CD14-positive monocyte (primary cell): ENCODE data around the gene ZNF160. TPM values are rescaled to one million over a fixed set of nuclear protein-coding genes. Genes with fewer than 3 reads are reported as not detected.
"Not testable (repeated sequence)": the region's sequence is repeated elsewhere in the genome, so short reads cannot be mapped to it uniquely, and the experiment has no call there.

ENCODE experiments used
- DNase-seq, 3 donors: peaks; one replicate each; pipeline ENCODE4 v3.0.0-alpha.2; 2011 to 2022
- H2AFZ ChIP-seq: 2 replicates; pipeline ENCODE4 v1.6.0; 2012; ENCODE audit warnings: mild to moderate bottlenecking, low read depth, low read length, inconsistent platforms; ENCODE audit not compliant: insufficient read depth, poor library complexity, severe bottlenecking
- H3K27ac ChIP-seq, 2 donors: 1 replicate in 1 of 2; 2 replicates in 1 of 2; pipeline ENCODE4 v1.5.1; 2012 to 2013; ENCODE audit warnings: low read length in 2 of 2, control low read depth in 1 of 2, inconsistent platforms in 1 of 2, low read depth in 1 of 2, mild to moderate bottlenecking in 1 of 2
- H3K27me3 ChIP-seq, 2 donors: one replicate each; pipeline versions ENCODE4 v1.6.0 to v1.6.1; 2011 to 2013; ENCODE audit warnings: low read length in 2 of 2; ENCODE audit not compliant: control insufficient read depth in 2 of 2, insufficient read depth in 2 of 2
- H3K36me3 ChIP-seq, 2 donors: replicated peaks in 1 of 2; 1 replicate in 1 of 2; 2 replicates in 1 of 2; pipeline versions ENCODE4 v1.5.1 to v1.6.1; 2012 to 2013; ENCODE audit warnings: low read length in 2 of 2, control low read depth in 1 of 2, inconsistent platforms in 1 of 2, mild to moderate bottlenecking in 1 of 2; ENCODE audit not compliant: insufficient read depth in 2 of 2, control insufficient read depth in 1 of 2
- H3K4me1 ChIP-seq, 2 donors: 1 replicate in 1 of 2; 2 replicates in 1 of 2; pipeline versions ENCODE4 v1.5.1 to v1.6.1; 2012 to 2013; ENCODE audit warnings: low read length in 2 of 2, control low read depth in 1 of 2, inconsistent platforms in 1 of 2, mild to moderate bottlenecking in 1 of 2, moderate library complexity in 1 of 2; ENCODE audit not compliant: insufficient read depth in 2 of 2, control insufficient read depth in 1 of 2
- H3K4me2 ChIP-seq: replicated peaks from 2 replicates; pipeline ENCODE3; 2012; ENCODE audit warnings: low read length, moderate library complexity, mild to moderate bottlenecking; ENCODE audit not compliant: poor library complexity, severe bottlenecking; ENCODE audit errors: extremely low read depth
- H3K4me3 ChIP-seq, 3 experiments: fragments of 200-600 bp in 1 of 3; sonication (generic) in 1 of 3; replicated peaks in 1 of 3; 1 replicate in 2 of 3; 2 replicates in 1 of 3; pipeline ENCODE4 v1.5.1; 2011 to 2013; ENCODE audit warnings: low read length in 3 of 3, mild to moderate bottlenecking in 3 of 3, control low read depth in 2 of 3, low read depth in 2 of 3, inconsistent platforms in 1 of 3, moderate library complexity in 1 of 3
- H3K79me2 ChIP-seq: 2 replicates; pipeline ENCODE4 v1.6.0; 2012; ENCODE audit warnings: mild to moderate bottlenecking, control low read depth, inconsistent platforms, low read length, moderate library complexity; ENCODE audit not compliant: insufficient read depth
- H3K9ac ChIP-seq: 2 replicates; pipeline ENCODE4 v1.6.0; 2017; ENCODE audit warnings: low read length, mild to moderate bottlenecking; ENCODE audit not compliant: insufficient read depth, poor library complexity, severe bottlenecking
- H3K9me3 ChIP-seq, 2 donors: replicated peaks in 1 of 2; 1 replicate in 1 of 2; 2 replicates in 1 of 2; pipeline versions ENCODE4 v1.5.1 to v1.6.1; 2012 to 2013; ENCODE audit warnings: low read length in 2 of 2, control low read depth in 1 of 2; ENCODE audit not compliant: control insufficient read depth in 1 of 2, insufficient read depth in 1 of 2
- H4K20me1 ChIP-seq: 2 replicates; pipeline ENCODE4 v1.6.0; 2012; ENCODE audit warnings: mild to moderate bottlenecking, low read length, control low read depth, moderate library complexity; ENCODE audit not compliant: insufficient read depth
- H3K27ac Mint-ChIP-seq, 7 donors: one replicate each; pipeline ENCODE4 v1.8.0; 2020; ENCODE audit warnings: mild to moderate bottlenecking in 7 of 7, mixed read lengths in 7 of 7, moderate library complexity in 6 of 7, inconsistent platforms in 2 of 7
- H3K27me3 Mint-ChIP-seq, 3 donors: one replicate each; pipeline ENCODE4 v1.8.0; 2021 to 2022; ENCODE audit warnings: low read depth in 3 of 3, mild to moderate bottlenecking in 3 of 3, mixed read lengths in 3 of 3, moderate library complexity in 3 of 3, inconsistent platforms in 1 of 3
- H3K36me3 Mint-ChIP-seq, 2 donors: one replicate each; pipeline ENCODE4 v1.8.0; 2020; ENCODE audit warnings: mixed read lengths in 2 of 2, inconsistent platforms in 1 of 2, mild to moderate bottlenecking in 1 of 2
- H3K4me1 Mint-ChIP-seq: one replicate; pipeline ENCODE4 v1.8.0; 2020; ENCODE audit warnings: mild to moderate bottlenecking, mixed read lengths
- H3K4me3 Mint-ChIP-seq, 2 donors: one replicate each; pipeline ENCODE4 v1.8.0; 2020; ENCODE audit warnings: mild to moderate bottlenecking in 2 of 2, mixed read lengths in 2 of 2, moderate library complexity in 1 of 2
- H3K9me3 Mint-ChIP-seq, 7 donors: one replicate each; pipeline ENCODE4 v1.8.0; 2020 to 2022; ENCODE audit warnings: mixed read lengths in 7 of 7, mild to moderate bottlenecking in 6 of 7, moderate library complexity in 6 of 7, inconsistent platforms in 2 of 7
- CTCF ChIP-seq: fragments of 200-600 bp; IDR thresholded peaks from one replicate; pipeline ENCODE4 v1.8.0; 2022; ENCODE audit warnings: antibody characterized with exemption, mild to moderate bottlenecking
- WGBS: methylation state at CpG from one replicate; pipeline ENCODE4 v1.1.5; 2013; ENCODE audit warnings: missing lambda C conversion rate; ENCODE audit not compliant: insufficient coverage; 5-methylcytosine and 5-hydroxymethylcytosine counted together
- intact Hi-C, 2 donors: fragments of 100-400 bp; cut with micrococcal nuclease; formaldehyde crosslinking; loops; one replicate each; pipeline versions ENCODE4 v1.15.0 to v1.15.1; 2023
- polyA plus RNA-seq, 3 donors: library from polyadenylated mRNA; depleted of rRNA in 1 of 3; unstranded in 2 of 3; stranded (reverse) in 1 of 3; fragments of 300-500 nt in 2 of 3; fragments of >200 nt in 1 of 3; fragmentation: Illumina TruSeq in 2 of 3; gene quantifications; 1 replicate in 2 of 3; 2 replicates in 1 of 3; pipeline ENCODE4 v1.2.3, GENCODE V29; 2012 to 2021

Gene ZNF160
- polyA plus RNA-seq, 3 donors, result 6.4 to 24.5 (median 7.7) TPM

GRCh38 chr19:53102206-53102755 is 941 bp downstream of the ZNF160 start:
- Mint-ChIP-seq H3K27me3 (peaks cover 2 to 9% (median 4%) of the 10 kb centered on the region in 3 donors), H3K9me3 (peaks cover 15 to 63% (median 28%) of the 10 kb centered on the region in 7 donors), H3K27ac (peak overlapping the region; percentile 49 to 95 (median 88)), H3K4me3 (peak overlapping the region; percentile 90 to 92), H3K36me3 (peaks cover 20 to 26% of the 10 kb centered on the region in 2 donors), H3K4me1 (peaks cover 17% of the 10 kb centered on the region)
- Histone ChIP-seq H4K20me1 (no peaks in the 10 kb centered on the region), H2AFZ (peak overlapping the region; percentile 90), H3K9ac (peak overlapping the region; percentile 92), H3K27ac (peak overlapping the region in 1 of 2 donors; percentile 93), H3K4me2 (peak overlapping the region; percentile 89), H3K27me3 (no peaks in the 10 kb centered on the region), H3K4me1 (peaks cover 19 to 24% of the 10 kb centered on the region in 2 donors), H3K9me3 (peaks cover 0 to 21% of the 10 kb centered on the region in 2 donors), H3K79me2 (peaks cover 50% of the 10 kb centered on the region), H3K36me3 (peaks cover 4 to 28% of the 10 kb centered on the region in 2 donors), H3K4me3 (peak overlapping the region; percentile 57 to 95 (median 93))
- 74% methylated on average over 9 of the region's 10 CpGs for WGBS
- no peak for DNase-seq
- intact Hi-C loops, result loop anchor here (2.0 to 10.0 kb wide), 5 partner anchors 55 to 205 kb away; partner anchors contain the start of genes ZNF347 (in 2 of the 2), ZNF320 (in 1 of the 2) and ZNF816 (in 1 of the 2)
- TF ChIP-seq CTCF, result no peak

DNA sequence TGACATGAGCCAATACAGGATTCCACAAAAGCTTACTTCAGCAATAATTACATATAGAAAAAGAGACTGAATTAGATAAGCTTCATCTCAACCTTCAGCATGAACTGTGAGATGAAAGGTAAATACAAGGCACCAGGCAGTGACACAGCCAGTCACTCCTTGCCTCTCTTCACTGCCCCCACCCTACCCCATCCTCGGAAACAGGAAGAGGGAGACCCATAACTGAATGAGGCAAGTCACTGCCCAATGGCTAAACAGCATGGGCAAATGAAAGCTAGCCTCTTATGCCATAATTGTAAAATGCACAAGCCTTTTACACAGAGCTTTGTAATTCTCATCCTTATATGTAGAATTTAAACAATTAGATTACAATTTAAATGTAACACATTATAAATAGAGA is 1.7 kb downstream of the ZNF160 start:
- H3K4me2 ChIP-seq, result peak overlapping the region; percentile 89
- H3K4me3 ChIP-seq, result no peak overlapping the region
- peaks cover 4 to 29% of the 10 kb centered on the region in 2 donors for H3K36me3 ChIP-seq
- peaks cover 21 to 30% of the 10 kb centered on the region in 2 donors for H3K36me3 Mint-ChIP-seq
- TF ChIP-seq CTCF, result no peak
- H3K4me1 ChIP-seq, result peaks cover 19 to 24% of the 10 kb centered on the region in 2 donors
- no peaks in the 10 kb centered on the region for H4K20me1 ChIP-seq
- H3K27me3 Mint-ChIP-seq, result peaks cover 1 to 9% (median 2%) of the 10 kb centered on the region in 3 donors
- H3K9me3 Mint-ChIP-seq, result peaks cover 11 to 57% (median 24%) of the 10 kb centered on the region in 7 donors
- no peak overlapping the region for H3K27ac ChIP-seq
- H3K27me3 ChIP-seq, result no peaks in the 10 kb centered on the region
- H3K9me3 ChIP-seq, result peaks cover 0 to 17% of the 10 kb centered on the region in 2 donors
- WGBS, result 0% methylated on average over 1 of the region's 1 CpG
- peaks cover 17% of the 10 kb centered on the region for H3K4me1 Mint-ChIP-seq
- peak overlapping the region in 1 of 2 donors; percentile 90 for H3K4me3 Mint-ChIP-seq
- intact Hi-C loops, result loop anchor here (5.0 to 10.0 kb wide), 3 partner anchors 56 to 137 kb away; partner anchors contain the start of genes ZNF347 (in 2 of the 2) and ZNF816 (in 1 of the 2)
- H3K9ac ChIP-seq, result no peak overlapping the region
- peak overlapping the region in 3 of 7 donors; percentile 44 to 73 (median 53) for H3K27ac Mint-ChIP-seq
- H3K79me2 ChIP-seq, result peaks cover 51% of the 10 kb centered on the region
- no peak overlapping the region for H2AFZ ChIP-seq
- peak in 1 of 3 donors; percentile 13 for DNase-seq

DNA sequence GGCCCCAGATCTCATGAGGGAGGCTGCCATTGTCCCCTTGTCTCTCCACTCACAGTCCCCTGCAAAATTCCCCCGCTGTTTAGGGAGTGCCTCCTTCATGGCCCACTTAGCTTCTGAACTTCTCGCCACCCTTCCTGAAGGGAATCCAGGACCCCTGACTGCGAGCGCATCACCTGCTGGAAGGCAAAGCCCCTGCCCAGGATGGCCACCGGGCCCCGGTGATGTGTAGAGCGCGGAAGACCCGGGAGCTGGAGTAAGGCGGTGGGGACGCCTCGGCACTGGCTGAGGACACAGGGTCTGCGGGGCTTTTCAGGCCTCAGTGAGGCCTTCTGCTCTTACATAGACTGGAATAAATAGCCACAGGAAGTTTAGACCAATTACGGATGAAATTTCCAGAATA is 4.7 kb downstream of the ZNF160 start:
- H3K36me3 Mint-ChIP-seq, result peaks cover 36 to 52% of the 10 kb centered on the region in 2 donors
- peaks cover 3 to 51% (median 22%) of the 10 kb centered on the region in 7 donors for H3K9me3 Mint-ChIP-seq
- H3K4me3 Mint-ChIP-seq, result not testable (repeated sequence)

More for the DNA sequence above, 4.7 kb downstream of the ZNF160 start:
- 100% methylated on average over 2 of the region's 14 CpGs for WGBS
- H3K9ac ChIP-seq, H4K20me1 ChIP-seq, H2AFZ ChIP-seq, H3K27ac ChIP-seq, H3K27me3 ChIP-seq, H3K27me3 Mint-ChIP-seq, DNase-seq, H3K4me2 ChIP-seq, H3K27ac Mint-ChIP-seq, H3K4me3 ChIP-seq: not testable (repeated sequence)
- H3K79me2 ChIP-seq, result peaks cover 51% of the 10 kb centered on the region
- peaks cover 15 to 18% of the 10 kb centered on the region in 2 donors for H3K4me1 ChIP-seq
- H3K4me1 Mint-ChIP-seq, result peaks cover 13% of the 10 kb centered on the region
- peaks cover 9 to 45% of the 10 kb centered on the region in 2 donors for H3K36me3 ChIP-seq
- intact Hi-C loops, result loop anchor here in 1 of 2 donors (2.0 kb wide), 1 partner anchor 30 kb away; no protein-coding TSS in a partner anchor
- peaks cover 0 to 19% of the 10 kb centered on the region in 2 donors for H3K9me3 ChIP-seq
